HS-27A (cell line): ENCODE measurements around the gene USP32.
"Not testable (repeated sequence)": the region's sequence is repeated elsewhere in the genome, so short reads cannot be mapped to it uniquely, and the experiment has no call there.

Source experiments
- DNase-seq: peaks from one replicate; pipeline ENCODE4 v3.0.0-alpha.2; 2012; ENCODE audit warnings: low read depth, missing footprints

USP32 gene

DNA sequence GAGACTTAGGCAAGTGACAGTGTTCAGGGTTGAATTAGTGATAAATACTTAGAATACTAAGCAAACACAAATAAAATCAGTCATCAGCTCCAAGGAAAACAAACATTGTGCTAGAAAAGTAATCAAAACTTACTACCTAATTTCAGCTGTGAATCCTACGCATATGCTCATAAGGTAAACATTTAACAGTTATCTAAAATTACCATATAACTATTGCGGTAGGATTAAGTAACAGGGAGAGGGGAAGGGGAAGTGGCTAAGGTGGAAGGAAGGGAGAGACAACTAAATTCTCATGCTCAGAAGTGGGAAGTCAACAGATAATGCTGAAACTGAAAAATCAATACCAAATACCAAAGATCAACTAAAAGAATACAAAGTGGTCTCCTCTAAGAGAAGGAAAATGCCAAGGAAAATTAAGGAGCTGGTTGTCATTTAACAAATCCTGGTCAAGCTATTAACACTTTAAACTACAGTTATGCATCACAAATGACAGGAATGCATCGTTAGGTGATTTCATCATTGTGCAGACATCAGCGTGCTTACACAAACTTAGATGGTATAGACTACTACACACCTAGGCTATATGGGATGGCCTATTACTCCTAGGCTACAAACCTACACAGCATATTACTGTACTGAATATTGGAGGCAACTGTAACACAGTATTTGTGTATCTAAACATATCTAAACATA lies 20.0 kb downstream of the USP32 start:
- DNase-seq = no peak

- DNase-seq = no peak
These were observed 20.5 kb downstream of the USP32 start for GRCh38 chr17:60371416-60371815.

DNA sequence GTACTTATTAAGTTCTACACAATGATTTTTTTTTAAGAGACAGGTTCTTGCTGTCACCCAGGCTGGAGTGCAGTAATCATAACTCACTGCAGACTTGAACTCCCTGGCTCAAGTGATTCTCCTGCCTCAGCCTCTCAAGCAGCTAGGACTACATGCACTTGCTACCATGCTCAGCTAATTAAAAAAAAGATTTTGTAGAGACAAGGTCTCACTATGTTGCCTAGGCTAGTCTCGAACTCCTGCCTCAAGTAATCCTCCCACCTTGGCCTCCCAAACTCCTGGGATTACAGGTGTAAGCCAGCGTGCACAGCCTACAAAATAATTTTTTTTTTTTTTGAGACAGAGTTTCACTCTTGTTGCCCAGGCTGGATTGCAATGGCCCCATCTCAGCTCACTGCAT lies 22.2 kb downstream of the USP32 start:
- no peak for DNase-seq

GRCh38 chr17:60363700-60364405 lies 28.1 kb downstream of the USP32 start:
- DNase-seq = no peak

DNA sequence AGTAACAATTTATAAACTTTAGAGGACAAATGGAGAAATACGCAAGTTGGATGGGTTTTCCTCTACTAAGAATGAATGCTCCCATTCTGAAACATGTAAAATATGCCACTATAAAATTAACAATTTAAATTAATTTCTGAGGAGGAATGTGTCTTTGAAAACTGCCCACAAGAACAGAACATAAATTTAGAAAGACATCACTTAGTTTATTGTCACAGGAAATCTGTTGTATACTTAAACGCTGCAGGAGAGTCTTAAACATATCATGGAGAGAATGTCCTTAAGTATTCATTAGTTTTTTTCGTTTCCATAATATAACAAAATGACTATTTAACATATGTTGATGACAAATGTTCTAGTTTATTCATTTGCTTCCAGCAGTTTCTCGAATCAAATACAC lies 29.6 kb downstream of the USP32 start:
- DNase-seq = no peak

- DNase-seq = no peak
These were observed 30.0 kb downstream of the USP32 start for GRCh38 chr17:60361889-60362288.

DNA sequence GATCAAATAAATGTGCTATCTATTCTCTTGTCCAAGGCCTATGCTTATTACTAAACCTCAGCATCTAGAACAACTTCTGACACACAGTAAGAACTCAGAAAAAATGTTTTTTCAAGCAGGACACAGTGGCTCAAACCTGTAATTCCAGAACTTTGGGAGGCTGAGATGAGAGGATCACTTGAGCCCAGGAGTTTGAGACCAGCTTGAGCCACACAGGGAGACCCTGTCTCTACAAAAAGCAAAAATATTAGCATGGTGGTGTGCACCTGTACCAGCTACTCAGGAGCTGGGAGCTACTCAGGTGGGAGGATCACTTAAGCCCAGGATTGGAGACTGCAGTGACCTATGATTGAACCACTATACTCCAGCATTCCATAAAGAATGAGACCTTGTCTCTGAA lies 32.5 kb downstream of the USP32 start:
- no peak for DNase-seq

DNA sequence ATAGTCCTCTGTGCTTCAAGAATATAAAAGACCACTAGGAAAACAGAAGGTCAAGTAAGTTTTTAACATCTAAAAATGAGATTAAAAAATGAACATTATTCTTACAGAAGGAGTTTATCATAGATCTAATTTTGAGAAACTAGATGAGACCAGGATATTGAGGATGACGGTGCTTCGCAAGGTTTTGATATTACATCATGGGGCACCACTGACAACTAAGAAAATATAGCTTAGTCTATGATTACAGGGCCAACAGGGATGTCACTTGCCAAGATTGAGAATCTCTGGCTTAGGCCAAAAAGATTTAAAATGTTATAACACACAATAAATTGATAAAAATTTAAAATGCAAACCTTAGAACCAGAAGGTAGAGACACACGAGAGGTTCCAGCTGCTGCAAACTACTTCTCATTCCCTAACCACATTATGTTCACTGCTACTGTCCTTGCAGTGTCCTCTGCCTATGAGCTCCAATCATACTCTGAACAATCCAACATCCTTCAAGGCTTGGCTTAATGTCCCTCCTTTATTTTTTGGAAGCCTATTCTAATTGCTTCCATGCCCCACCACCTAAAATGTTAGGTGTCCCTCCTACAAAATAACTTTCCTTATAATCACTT lies 33.2 kb downstream of the USP32 start:
- no peak for DNase-seq

GRCh38 chr17:60356940-60357339 lies 35.0 kb downstream of the USP32 start:
- DNase-seq = no peak

DNA sequence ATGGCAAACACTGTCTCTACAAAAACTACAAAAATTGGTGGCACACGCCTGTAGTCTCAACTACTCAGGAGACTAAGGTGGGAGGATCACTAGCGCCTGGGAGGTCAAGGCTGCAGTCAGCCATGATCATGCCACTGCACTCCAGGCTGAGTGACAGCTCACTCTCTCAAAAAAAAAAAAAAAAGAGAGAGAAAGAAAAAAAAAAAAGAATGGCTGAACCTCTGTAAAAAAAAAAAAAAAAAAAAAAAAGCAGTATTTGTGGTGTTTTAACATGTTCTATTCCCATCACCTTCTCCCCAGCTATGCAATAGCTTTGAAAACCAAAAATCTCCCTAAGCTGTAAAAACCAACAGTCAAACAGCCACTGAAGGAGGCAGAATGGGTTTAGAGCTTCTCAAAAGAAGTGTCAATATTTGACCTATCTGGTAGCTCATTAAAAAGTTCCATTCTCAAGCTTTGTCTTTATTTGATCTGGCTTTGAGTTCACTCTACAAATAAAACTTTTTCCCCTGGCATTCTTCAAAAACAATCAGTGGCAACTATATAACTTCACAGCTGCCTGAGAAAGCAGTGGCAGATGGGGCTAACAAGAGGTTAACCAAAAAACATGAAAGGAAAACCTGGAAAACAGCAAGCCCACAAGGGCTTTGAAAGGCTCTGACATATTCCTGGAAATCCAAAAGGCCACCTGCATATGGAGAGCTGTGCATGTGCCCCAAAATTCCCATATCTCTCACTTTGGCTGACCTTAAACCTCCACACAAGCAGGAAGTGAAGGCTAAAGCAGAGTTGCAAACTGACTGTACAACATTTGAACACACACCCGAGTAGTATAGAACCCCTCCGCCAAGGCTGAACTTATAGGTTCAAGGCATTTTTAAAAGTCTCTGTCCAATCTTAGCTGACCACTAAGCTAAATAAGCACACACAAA lies 36.0 kb downstream of the USP32 start:
- DNase-seq = no peak

- DNase-seq = peak; percentile 12
These were observed 37.7 kb downstream of the USP32 start for GRCh38 chr17:60354223-60354622.

- DNase-seq = no peak
These were observed 38.2 kb downstream of the USP32 start for GRCh38 chr17:60353773-60354172.

GRCh38 chr17:60352569-60352968 lies 39.4 kb downstream of the USP32 start:
- no peak for DNase-seq

DNA sequence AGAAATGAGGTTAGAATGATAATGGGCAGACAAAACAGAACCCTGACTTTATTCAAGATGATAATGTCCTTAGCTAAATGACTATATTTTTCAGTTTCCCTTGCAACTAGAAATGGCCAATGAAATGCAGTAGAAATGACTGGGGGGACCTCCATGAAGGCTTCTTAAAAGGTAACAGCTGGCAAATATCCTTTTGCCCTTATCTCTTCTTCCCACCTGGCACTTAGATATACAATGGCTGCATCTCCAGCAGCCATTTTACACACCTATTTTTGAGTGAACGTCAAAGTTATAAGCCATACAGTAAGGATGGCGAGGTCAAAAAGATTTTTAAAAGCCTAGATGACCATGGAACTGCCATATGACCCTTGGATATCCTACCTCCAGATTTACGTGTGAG lies 39.9 kb downstream of the USP32 start:
- DNase-seq = no peak

GRCh38 chr17:60351012-60351695 lies 40.8 kb downstream of the USP32 start:
- DNase-seq = no peak

- DNase-seq = no peak
These were observed 43.3 kb downstream of the USP32 start for GRCh38 chr17:60348616-60349015.

DNA sequence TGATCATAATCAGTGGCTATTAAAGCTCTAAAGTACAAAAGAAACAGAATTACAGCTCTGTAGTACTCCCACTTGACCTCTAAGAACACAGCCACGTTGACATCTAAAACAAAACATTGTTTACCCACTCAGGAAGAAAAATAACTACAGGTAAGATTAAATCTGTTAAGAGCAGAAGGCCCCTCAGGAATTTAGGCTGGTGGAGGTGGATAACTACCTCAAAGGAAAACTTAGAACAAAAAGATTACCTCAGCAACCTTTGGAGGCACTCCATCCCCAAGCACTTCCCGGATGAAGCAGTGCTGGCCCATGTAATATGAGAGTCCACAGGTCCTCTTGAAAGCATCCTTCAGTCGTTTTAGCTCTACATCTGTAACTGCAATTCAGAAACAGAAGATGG lies 46.7 kb downstream of the USP32 start:
- no peak for DNase-seq

- not testable (repeated sequence) for DNase-seq
These were observed 49.4 kb downstream of the USP32 start for GRCh38 chr17:60342492-60342891.

GRCh38 chr17:60335289-60335688 lies 56.6 kb downstream of the USP32 start:
- DNase-seq = no peak

GRCh38 chr17:60333628-60334031 lies 58.3 kb downstream of the USP32 start:
- no peak for DNase-seq

- DNase-seq = not testable (repeated sequence)
These were observed 58.9 kb downstream of the USP32 start for GRCh38 chr17:60333072-60333471.

DNA sequence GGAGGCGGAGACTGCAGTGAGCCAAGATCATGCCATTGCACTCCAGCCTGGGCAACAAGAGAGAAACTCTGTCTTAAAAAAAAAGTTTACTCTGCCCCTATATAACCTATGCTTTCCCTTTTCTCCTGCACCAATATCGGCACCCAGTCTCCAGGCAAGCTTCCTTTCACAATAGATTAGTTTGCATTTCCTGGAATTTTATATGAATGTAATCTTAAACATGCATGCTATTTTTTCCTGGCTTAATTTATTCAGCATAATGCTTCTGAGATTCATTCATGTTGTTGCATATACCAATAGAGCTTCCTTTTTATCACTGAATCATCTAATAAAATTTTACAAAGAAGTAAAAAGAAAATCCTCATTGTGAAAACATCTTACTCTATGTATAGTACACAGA lies 59.4 kb downstream of the USP32 start:
- DNase-seq = no peak
